Measurements from ENCODE around the gene MTMR1. TPM values are rescaled to one million over a fixed set of nuclear protein-coding genes. Genes with fewer than 3 reads are reported as not detected.

MTMR1 gene
- total RNA-seq, 1 donor: 44.6 TPM

DNA sequence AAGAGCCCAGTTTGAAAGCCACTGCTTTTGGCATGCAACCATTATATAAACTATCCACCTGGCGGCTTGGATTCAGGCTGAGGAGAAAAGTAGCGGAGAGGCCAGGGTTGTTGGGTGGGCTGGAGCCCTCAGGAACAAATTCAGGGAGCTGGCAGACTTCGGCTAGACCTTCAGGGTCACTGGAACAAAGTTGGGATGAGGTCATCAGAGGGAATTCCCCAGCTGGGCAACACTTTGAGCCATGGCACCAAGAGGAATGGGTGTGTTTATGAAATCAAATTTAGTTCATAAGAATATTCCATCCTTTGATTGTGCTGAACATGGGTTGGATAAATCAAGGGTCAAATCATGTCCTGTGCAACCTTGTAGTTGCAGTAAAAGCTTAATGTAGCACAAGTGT is 22.0 kb downstream of the MTMR1 start:
- Histone ChIP-seq H3K4me1 (ENCODE audit: insufficient read depth, low read length) (peaks cover 11% of the 10 kb centered on the region), H3K4me3 (ENCODE audit: low read length) (no peak overlapping the region), H3K27me3 (ENCODE audit: insufficient read depth, low read length) (no peaks in the 10 kb centered on the region), H3K9me3 (ENCODE audit: low read depth, low read length) (no peaks in the 10 kb centered on the region)

DNA sequence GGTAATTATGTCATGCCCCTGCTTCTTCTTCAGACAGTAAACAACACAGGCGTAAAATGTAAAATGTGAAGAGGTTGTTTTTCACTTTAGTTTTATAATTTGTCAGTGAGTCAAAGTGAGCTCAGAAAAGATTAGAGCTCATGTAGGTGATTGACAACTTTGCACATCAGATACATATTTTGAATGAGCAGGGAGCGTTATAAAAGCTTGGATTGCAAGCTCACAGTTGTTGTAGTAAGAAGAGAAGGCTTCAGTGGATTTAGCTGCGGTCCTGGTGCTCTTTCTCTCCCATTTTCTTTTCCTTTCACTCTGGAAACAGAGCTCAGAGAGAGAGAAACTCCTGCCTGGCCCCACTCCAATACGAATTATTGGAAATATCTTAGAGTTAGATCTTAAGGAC is 26.4 kb downstream of the MTMR1 start:
- Histone ChIP-seq H3K27me3 (ENCODE audit: insufficient read depth, low read length) (no peaks in the 10 kb centered on the region), H3K4me1 (ENCODE audit: insufficient read depth, low read length) (no peaks in the 10 kb centered on the region), H3K4me3 (ENCODE audit: low read length) (no peak overlapping the region), H3K9me3 (ENCODE audit: low read depth, low read length) (no peaks in the 10 kb centered on the region)

DNA sequence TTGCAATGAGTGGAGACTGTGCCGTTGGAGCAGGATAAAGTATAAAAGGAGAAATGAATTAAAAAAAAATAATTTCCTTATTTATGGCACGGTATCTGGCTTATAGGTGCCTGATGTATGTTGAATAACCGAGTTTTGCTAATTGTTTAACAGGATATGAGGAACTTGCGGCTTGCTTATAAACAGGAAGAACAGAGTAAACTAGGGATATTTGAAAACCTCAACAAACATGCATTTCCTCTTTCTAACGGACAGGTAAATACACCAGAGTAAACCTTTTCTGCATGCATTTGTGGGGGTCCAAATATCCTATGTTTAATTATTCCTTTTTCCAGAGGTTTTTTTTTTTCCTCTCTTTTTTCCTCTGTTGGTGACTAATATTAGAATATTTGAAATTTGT is 36.8 kb downstream of the MTMR1 start:
- no peak overlapping the region for H3K4me3 ChIP-seq (ENCODE audit: low read length)
- H3K9me3 ChIP-seq (ENCODE audit: low read depth, low read length): no peaks in the 10 kb centered on the region
- H3K27me3 ChIP-seq (ENCODE audit: insufficient read depth, low read length): no peaks in the 10 kb centered on the region
- H3K4me1 ChIP-seq (ENCODE audit: insufficient read depth, low read length): no peaks in the 10 kb centered on the region

DNA sequence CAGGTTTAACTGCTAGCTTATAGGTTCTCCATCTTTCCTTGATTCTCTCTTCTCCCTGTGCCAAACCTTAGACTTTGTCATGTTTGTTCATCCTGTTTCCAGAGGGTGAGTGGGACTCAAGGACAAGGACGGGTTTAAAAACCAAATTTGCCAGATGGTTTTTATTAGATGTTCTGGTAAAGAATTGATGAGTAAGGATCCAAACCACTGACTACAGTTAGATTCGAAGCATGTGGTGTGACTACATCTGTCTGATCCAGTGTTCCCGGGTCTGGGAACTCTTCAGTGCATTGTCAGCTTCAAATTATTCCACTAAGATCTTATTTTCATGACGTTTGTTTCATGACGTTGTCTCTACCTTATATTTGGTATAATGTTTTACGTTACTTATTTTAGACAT is 37.5 kb downstream of the MTMR1 start:
- H3K4me3 ChIP-seq (ENCODE audit: low read length): no peak overlapping the region
- no peaks in the 10 kb centered on the region for H3K9me3 ChIP-seq (ENCODE audit: low read depth, low read length)
- peaks cover 1% of the 10 kb centered on the region for H3K4me1 ChIP-seq (ENCODE audit: insufficient read depth, low read length)
- H3K27me3 ChIP-seq (ENCODE audit: insufficient read depth, low read length): no peaks in the 10 kb centered on the region

DNA sequence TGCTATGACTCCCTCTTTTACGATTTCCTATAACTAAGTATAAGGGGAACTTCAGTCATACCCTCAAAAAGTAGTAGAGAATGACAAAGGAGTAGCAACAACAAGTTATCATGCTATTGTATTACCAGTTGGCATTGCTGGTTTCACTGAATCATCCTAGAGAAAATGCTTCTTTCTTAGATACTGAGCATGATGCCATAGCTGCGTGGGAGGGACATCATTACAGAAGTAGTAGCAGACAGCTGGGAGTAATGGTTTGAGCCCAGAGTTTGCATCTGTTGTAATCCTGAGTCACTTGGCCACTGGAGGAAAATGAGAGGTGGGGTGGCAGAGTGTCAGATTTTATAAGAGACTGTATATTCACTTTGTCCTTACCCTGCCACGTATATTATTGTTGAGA is 38.6 kb downstream of the MTMR1 start:
- Histone ChIP-seq H3K4me1 (ENCODE audit: insufficient read depth, low read length) (peaks cover 7% of the 10 kb centered on the region), H3K9me3 (ENCODE audit: low read depth, low read length) (no peaks in the 10 kb centered on the region), H3K27me3 (ENCODE audit: insufficient read depth, low read length) (no peaks in the 10 kb centered on the region), H3K4me3 (ENCODE audit: low read length) (no peak overlapping the region)

DNA sequence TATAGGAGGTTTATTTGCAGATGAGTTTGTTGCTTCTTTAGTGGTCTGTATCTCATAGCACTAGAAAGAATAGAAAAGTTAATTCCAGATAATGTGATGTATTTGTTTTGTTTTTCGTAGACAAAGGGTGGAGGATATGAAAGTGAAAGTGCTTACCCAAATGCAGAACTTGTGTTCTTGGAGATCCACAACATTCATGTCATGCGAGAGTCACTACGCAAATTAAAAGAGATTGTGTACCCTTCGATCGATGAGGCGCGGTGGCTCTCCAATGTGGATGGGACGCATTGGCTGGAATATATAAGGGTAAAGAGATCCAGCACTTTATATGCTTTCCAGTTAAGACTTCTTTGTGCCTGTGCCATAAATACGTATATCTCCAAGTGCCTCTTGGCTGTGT is 43.3 kb downstream of the MTMR1 start:
- H3K9me3 ChIP-seq (ENCODE audit: low read depth, low read length): no peaks in the 10 kb centered on the region

DNA sequence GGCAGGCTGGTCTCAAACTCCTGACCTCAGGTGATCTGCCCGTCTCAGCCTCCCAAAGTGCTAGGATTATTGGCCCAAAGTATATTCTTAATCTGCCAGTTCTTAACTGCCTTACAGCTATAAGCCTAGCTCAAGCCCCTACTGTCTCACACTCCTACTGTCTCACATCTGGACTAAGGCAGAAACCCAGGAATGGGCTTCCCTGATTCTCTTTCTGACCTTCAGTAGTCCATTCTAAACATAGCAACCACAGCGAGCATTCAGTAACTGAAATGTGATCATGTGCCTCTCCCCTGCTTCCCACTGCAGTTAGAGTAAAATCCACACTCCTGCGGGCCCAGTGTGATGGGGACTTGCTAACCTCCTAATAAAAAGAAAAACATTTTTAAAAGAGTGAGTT is 58.9 kb downstream of the MTMR1 start:
- Histone ChIP-seq H3K27me3 (ENCODE audit: insufficient read depth, low read length) (no peaks in the 10 kb centered on the region), H3K9me3 (ENCODE audit: low read depth, low read length) (no peaks in the 10 kb centered on the region), H3K4me3 (ENCODE audit: low read length) (no peak overlapping the region), H3K4me1 (ENCODE audit: insufficient read depth, low read length) (no peaks in the 10 kb centered on the region)

More for the DNA sequence above, 43.3 kb downstream of the MTMR1 start:
- Histone ChIP-seq H3K4me1 (ENCODE audit: insufficient read depth, low read length) (peaks cover 7% of the 10 kb centered on the region), H3K4me3 (ENCODE audit: low read length) (no peak overlapping the region), H3K27me3 (ENCODE audit: insufficient read depth, low read length) (no peaks in the 10 kb centered on the region)

DNA sequence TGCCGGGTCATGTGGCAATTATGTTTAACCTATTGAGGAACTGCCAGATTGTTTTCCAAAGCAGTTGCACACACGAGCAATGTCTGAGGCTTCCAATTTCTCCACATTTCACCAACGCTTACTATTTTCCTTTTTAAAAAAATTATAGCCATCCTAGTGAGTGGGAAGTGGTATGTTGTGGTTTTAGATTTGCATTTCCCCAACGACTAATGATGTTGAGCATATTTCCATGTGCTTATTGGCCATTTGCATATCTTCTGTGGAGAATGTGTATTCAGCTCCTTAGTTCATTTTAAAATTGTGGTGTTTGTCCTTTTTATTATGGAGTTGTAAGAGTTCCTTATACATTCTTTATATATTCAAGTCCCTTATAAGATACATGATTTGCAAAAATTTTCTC is 60.2 kb downstream of the MTMR1 start:
- no peaks in the 10 kb centered on the region for H3K27me3 ChIP-seq (ENCODE audit: insufficient read depth, low read length)
- no peak overlapping the region for H3K4me3 ChIP-seq (ENCODE audit: low read length)
- no peaks in the 10 kb centered on the region for H3K4me1 ChIP-seq (ENCODE audit: insufficient read depth, low read length)

DNA sequence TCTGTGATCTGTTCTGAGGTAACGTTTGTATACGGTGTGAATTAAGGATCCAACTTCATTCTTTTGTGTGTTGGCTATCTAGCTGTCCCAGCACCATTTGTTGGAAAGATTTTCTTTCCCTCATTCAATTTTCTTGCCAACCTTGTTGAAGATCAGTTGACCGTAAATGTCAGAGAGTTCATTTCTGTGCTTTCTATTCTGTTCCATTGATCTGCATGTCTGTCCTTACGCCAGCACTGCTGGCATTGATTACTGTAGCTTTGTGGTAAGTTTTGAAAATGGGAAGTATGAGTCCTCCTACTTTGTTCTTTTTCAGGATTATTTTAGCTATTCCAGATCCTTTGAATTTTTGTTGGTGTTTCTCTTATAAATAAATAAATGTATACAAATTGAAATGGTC is 60.8 kb downstream of the MTMR1 start:
- Histone ChIP-seq H3K4me1 (ENCODE audit: insufficient read depth, low read length) (no peaks in the 10 kb centered on the region), H3K27me3 (ENCODE audit: insufficient read depth, low read length) (no peaks in the 10 kb centered on the region), H3K4me3 (ENCODE audit: low read length) (no peak overlapping the region), H3K9me3 (ENCODE audit: low read depth, low read length) (no peaks in the 10 kb centered on the region)

More for the DNA sequence above, 60.2 kb downstream of the MTMR1 start:
- no peaks in the 10 kb centered on the region for H3K9me3 ChIP-seq (ENCODE audit: low read depth, low read length)

DNA sequence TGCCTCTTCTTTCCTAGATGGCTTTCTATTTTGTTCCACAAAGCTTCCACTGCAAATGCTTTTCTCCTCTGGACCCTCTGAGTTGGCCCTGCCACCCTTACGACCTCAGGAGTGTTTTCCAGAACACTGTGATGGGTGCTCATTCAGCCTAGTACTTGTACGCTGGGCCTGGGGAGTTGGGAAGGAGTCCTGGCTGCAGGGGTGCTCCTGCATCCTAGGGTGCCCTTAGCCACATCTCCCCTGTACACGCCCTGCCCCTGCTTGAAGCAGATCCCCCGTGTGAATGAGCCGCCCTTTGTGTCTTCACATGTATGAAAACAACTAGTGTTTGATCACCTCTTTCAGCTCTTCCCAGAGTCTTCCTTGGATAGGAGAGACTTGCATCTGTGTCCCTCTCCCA is 64.2 kb downstream of the MTMR1 start:
- H3K4me1 ChIP-seq (ENCODE audit: insufficient read depth, low read length): no peaks in the 10 kb centered on the region
- no peak overlapping the region for H3K4me3 ChIP-seq (ENCODE audit: low read length)
- H3K9me3 ChIP-seq (ENCODE audit: low read depth, low read length): no peaks in the 10 kb centered on the region
- H3K27me3 ChIP-seq (ENCODE audit: insufficient read depth, low read length): no peaks in the 10 kb centered on the region

DNA sequence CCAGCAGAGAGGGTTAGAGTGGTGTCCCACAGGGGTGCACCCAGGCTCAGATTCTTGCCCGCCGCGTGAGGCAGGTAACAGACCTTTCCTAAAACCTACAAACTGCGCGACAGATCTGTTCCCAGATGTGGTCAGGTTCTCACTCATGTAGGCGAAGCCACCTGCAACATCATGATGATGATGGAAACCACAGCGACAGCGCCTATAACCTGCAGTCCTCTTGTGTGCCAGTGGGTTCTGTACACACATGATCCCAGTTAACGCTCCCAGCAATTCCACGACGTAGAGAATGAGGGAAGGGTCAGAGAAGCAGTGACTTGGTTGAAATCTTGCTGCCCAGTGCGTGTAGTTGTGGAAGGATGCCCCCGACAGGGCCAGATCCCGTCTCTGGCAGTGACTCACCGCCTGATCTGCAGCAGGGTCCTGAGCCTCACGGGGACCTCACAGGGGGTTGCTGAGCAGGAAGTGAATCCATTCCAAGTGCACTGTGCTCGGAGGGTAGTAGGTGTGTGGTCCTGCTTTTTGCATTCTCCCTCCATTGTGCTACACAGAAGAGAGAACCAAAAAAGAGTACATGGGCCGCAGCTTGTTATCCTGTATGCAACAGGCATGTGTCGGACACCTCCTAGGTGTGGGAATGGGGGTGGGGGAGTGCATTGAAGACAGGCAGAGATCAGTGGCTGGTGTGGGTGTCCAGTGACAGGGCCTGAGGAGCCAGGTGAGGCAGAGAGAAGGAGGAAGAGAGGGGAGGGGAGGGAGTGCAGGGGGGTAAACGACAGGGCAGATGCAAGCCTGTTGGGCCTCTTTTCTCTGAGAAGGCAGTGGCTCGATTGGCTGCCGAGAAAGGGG is 66.6 kb downstream of the MTMR1 start:
- Histone ChIP-seq H3K4me3 (ENCODE audit: low read length) (no peak overlapping the region), H3K4me1 (ENCODE audit: insufficient read depth, low read length) (no peaks in the 10 kb centered on the region)

DNA sequence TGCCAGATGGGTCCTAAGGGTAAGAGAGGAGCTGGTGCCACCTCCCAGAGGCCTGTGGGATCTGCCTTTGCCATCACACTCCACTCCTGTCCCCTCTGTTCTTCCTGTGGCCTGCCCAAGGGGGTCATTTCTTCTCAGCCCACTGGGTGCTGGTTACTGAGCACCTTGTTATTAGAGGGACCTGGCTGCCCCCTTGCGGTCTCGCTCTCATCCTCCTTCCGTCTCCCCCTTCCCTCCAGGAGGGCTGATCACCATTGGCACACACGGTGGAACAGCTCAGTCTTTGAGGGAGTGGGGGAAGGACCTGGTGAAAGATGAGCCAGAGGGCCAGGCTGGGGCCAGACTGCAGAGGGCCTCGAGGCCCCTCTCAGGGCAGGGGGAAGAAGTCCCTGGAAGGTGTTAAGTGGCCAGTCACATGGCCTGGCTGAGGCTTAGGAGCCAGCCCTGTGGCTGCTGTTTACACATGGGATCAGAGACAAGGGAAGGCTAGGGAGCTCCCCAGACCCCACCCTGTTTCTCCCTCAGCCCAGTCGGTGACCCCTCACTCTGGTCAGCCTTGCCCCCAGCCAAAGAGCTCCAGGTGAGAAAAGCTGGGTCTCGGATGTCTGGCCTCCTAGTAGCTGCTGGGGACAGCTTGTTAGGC is 68.1 kb downstream of the MTMR1 start:
- H3K27me3 ChIP-seq (ENCODE audit: insufficient read depth, low read length): no peaks in the 10 kb centered on the region
- H3K4me3 ChIP-seq (ENCODE audit: low read length): no peak overlapping the region
- no peaks in the 10 kb centered on the region for H3K4me1 ChIP-seq (ENCODE audit: insufficient read depth, low read length)
- no peaks in the 10 kb centered on the region for H3K9me3 ChIP-seq (ENCODE audit: low read depth, low read length)

More for the DNA sequence above, 66.6 kb downstream of the MTMR1 start:
- Histone ChIP-seq H3K9me3 (ENCODE audit: low read depth, low read length) (no peaks in the 10 kb centered on the region), H3K27me3 (ENCODE audit: insufficient read depth, low read length) (no peaks in the 10 kb centered on the region)

DNA sequence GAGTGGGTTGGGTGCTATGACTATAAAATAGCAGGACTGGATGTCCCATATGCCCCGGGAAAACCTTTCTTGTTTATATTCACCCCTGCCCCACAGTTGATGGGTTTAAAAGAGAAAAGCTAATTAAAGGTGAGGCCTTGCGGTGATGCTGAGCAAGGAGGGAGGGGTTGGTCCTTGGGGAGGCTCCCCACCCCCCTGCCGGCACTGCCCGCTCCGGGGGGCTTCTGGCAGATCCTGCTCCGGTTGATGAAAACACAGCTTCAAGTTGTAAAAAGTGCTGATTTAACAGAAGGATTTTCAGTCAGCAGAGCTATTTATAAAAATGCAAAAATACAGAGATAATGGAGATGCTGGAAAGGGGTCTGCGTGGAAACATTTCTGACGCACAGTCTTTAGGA is 68.6 kb downstream of the MTMR1 start:
- H3K27me3 ChIP-seq (ENCODE audit: insufficient read depth, low read length): no peaks in the 10 kb centered on the region
- H3K4me1 ChIP-seq (ENCODE audit: insufficient read depth, low read length): peaks cover under 1% of the 10 kb centered on the region
- no peaks in the 10 kb centered on the region for H3K9me3 ChIP-seq (ENCODE audit: low read depth, low read length)
- H3K4me3 ChIP-seq (ENCODE audit: low read length): no peak overlapping the region

DNA sequence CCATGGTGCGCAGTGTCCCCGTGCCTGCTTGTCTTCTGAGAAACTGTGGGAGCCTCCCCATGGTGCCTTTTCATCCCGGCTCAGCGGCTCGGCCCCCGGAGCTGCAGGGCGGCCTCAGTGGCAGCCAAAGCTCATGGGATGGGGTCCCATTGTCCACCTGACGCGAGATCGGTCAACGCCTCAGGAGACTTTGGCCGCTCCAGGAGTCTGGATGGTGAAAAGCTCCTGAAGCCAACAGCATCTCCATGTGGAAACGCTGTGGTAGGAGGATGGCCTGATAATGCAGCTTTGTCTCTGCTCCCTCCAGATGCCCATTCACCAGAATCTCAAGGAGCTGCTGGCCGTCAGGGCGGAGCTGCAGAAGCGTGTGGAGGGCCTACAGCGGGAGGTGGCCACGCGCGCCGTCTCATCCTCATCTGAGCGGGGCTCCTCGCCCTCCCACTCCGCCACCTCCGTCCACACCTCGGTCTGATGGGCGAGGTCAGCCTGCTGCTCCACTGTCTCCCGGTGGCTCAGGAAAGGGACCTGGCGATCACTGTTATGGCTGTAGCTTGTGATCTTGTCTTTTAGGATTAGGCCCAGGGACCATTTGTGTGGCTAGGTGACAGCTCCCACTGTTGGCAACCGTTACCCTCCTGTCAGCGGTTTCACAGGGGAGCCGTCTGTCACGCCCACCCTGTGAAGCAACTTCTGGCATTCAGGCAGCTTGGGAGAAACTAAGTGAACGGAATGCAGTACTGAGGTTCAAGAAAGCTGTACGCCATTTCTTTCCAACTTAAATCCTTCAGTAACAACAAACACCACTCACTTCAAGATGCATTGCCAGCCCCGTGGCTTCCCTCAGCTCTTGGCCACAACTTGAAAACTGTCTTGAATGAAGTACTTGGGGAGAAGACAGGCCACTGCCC is 69.3 kb downstream of the MTMR1 start:
- peaks cover 7% of the 10 kb centered on the region for H3K4me1 ChIP-seq (ENCODE audit: insufficient read depth, low read length)
- no peaks in the 10 kb centered on the region for H3K9me3 ChIP-seq (ENCODE audit: low read depth, low read length)
- no peak overlapping the region for H3K4me3 ChIP-seq (ENCODE audit: low read length)
- H3K27me3 ChIP-seq (ENCODE audit: insufficient read depth, low read length): no peaks in the 10 kb centered on the region

DNA sequence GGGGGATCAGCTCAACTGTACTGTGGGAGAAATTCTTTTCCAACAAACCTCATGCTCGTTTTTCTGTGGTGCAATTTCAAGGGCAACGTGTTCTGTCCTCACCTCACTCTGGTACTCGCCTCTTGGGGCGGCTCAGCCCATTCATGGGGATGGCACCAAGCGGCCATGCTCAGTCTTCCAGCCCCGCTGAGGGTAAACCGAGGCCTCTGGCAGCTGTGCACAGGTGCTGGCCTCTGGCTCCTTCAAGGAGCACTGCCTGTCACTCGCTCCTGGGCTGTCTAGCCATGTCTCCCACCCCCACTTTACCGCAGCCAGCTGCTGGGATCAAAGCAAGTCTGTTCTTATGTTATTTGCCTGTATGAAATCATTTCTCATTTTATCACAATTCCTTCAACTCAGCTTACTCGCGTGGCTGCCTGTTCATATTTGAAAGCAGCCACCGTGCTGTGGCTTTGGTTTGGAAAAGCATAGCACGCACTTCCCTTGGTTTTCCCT is 70.2 kb downstream of the MTMR1 start:
- no peaks in the 10 kb centered on the region for H3K27me3 ChIP-seq (ENCODE audit: insufficient read depth, low read length)
- H3K9me3 ChIP-seq (ENCODE audit: low read depth, low read length): no peaks in the 10 kb centered on the region
- no peak overlapping the region for H3K4me3 ChIP-seq (ENCODE audit: low read length)
- H3K4me1 ChIP-seq (ENCODE audit: insufficient read depth, low read length): peaks cover 16% of the 10 kb centered on the region

Data from mononuclear cell (primary cell).